Measurements from ENCODE around the gene EXOC4.

The EXOC4 gene

DNA sequence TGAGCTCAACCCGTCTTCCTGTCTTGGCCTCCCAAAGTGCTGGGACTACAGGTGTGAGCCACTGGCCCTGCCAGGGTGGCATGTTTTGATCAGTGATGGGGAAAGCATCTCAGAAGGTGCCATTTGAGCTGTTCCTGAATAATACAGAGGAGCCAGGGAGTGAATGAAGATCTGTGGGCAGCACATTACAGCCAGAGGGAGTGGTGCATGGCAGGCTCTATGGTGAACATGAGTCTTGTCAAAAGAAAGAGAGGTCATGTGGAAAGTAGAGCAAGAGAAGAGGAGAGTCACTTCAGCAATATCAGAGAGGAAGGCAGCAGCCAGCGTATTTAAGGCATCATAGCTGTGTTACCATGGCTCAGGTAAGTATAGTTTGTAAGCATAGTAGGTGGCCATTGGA is 598.5 kb downstream of the EXOC4 start:
- no peak overlapping the region for H3K4me3 ChIP-seq (ENCODE audit: low read depth in 1 of 2, low read length in 2 of 2)
- no peak overlapping the region for H3K9ac ChIP-seq (ENCODE audit: low read length)
- H3K4me1 ChIP-seq (ENCODE audit: insufficient read depth, low read length): no peaks in the 10 kb centered on the region
- no peaks in the 10 kb centered on the region for H3K27me3 ChIP-seq (ENCODE audit: control insufficient read depth in 1 of 2, insufficient read depth in 2 of 2, low read length in 2 of 2)
- H3K9me3 ChIP-seq (ENCODE audit: low read length): no peaks in the 10 kb centered on the region
- no peaks in the 10 kb centered on the region for H3K36me3 ChIP-seq (ENCODE audit: insufficient read depth, low read length)
- H3K27ac ChIP-seq (ENCODE audit: low read depth, low read length): no peak overlapping the region

DNA sequence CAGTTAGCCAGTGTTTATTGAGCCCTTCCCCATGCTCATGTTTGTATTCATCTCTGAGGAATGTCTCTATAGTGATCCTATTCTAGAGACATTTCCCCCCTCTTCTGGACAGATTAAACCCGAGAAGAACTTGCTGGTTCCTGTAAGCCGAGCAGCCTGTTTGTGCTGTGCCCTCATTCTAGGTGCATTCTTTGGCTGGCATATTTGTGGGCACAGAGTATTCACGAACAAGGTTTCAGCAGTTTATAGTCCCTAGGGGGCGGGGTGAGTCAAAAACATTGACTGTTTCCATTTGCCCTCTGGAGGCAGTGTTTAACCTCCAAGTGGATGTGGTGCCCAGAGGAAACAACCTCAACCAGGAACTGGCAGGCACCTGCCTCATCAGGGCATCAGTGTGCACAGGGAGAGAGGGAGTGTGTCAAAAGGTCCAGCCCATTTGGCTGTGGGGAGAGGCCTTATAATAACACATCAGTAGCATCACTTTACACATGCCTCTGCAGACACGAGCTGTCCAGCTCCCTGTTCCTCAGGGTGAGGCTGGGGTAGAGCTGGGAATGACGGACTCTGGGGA is 600.9 kb downstream of the EXOC4 start:
- no peak overlapping the region for H3K27ac ChIP-seq (ENCODE audit: low read depth, low read length)
- no peak overlapping the region for H3K4me3 ChIP-seq (ENCODE audit: low read depth in 1 of 2, low read length in 2 of 2)
- no peaks in the 10 kb centered on the region for H3K9me3 ChIP-seq (ENCODE audit: low read length)

DNA sequence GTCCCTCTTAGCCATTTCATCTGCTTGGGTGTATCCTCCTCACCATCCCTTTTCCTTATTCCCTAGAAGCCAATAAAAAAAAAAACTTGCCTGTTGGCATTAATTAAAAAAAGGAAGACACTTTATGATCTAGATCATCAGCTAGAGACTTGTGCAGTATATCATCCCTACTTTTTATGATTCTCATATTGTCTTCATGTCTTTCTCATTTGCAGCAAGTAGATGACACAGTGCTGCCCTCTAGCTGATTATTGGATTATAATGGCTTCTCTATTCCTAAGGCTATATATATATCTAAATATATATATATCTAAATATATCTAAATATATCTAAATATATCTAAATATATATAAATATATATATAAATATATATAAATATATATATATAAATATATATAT is 601.9 kb downstream of the EXOC4 start:
- H3K4me1 ChIP-seq (ENCODE audit: insufficient read depth, low read length): peaks cover under 1% of the 10 kb centered on the region
- no peak overlapping the region for H3K4me3 ChIP-seq (ENCODE audit: low read depth in 1 of 2, low read length in 2 of 2)
- no peak overlapping the region for H3K27ac ChIP-seq (ENCODE audit: low read depth, low read length)
- no peaks in the 10 kb centered on the region for H3K36me3 ChIP-seq (ENCODE audit: insufficient read depth, low read length)
- H3K9ac ChIP-seq (ENCODE audit: low read length): no peak overlapping the region
- no peaks in the 10 kb centered on the region for H3K9me3 ChIP-seq (ENCODE audit: low read length)
- no peaks in the 10 kb centered on the region for H3K27me3 ChIP-seq (ENCODE audit: control insufficient read depth in 1 of 2, insufficient read depth in 2 of 2, low read length in 2 of 2)

More for the DNA sequence above, 600.9 kb downstream of the EXOC4 start:
- H3K4me1 ChIP-seq (ENCODE audit: insufficient read depth, low read length): no peaks in the 10 kb centered on the region
- no peaks in the 10 kb centered on the region for H3K27me3 ChIP-seq (ENCODE audit: control insufficient read depth in 1 of 2, insufficient read depth in 2 of 2, low read length in 2 of 2)
- H3K9ac ChIP-seq (ENCODE audit: low read length): no peak overlapping the region
- H3K36me3 ChIP-seq (ENCODE audit: insufficient read depth, low read length): no peaks in the 10 kb centered on the region

DNA sequence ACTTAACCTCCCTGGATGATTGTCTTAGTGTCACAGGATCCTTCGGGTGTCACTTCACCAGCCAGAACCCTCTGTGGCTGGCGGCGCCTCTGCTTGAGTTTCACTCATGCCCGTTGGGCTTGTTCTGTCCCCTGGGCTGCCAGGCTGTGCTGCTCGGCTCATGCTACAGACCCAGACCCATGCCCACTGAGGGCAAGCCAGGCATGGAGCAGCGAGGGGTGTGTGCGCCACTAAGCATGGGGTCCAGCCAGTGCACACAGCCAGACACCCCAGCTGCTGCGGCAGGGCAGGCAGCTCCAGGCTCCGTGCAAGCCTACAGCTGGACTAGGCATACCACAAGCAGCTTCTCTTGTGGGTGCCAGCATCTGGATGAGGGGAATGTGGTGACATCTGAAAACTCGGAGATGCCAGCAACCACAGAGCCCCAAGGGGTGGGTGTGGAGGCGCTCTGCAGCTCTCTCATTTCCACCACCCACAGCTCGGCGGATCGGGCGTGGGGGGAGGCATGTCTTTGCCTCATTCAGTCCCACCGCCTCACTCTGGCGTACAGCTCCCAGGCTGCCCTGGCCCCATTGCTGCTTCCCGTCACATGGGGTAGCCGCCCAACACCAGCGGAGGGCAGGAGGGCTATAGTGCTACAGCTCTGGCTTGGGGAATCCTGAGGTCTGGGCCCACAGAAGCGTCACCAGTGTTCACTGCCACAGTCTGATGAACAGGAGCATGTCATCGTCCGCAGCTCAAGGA is 604.7 kb downstream of the EXOC4 start:
- Histone ChIP-seq H3K9ac (ENCODE audit: low read length) (no peak overlapping the region), H3K36me3 (ENCODE audit: insufficient read depth, low read length) (no peaks in the 10 kb centered on the region), H3K9me3 (ENCODE audit: low read length) (no peaks in the 10 kb centered on the region), H3K27me3 (ENCODE audit: control insufficient read depth in 1 of 2, insufficient read depth in 2 of 2, low read length in 2 of 2) (no peaks in the 10 kb centered on the region), H3K27ac (ENCODE audit: low read depth, low read length) (no peak overlapping the region), H3K4me3 (ENCODE audit: low read depth in 1 of 2, low read length in 2 of 2) (no peak overlapping the region), H3K4me1 (ENCODE audit: insufficient read depth, low read length) (peaks cover 4% of the 10 kb centered on the region)

DNA sequence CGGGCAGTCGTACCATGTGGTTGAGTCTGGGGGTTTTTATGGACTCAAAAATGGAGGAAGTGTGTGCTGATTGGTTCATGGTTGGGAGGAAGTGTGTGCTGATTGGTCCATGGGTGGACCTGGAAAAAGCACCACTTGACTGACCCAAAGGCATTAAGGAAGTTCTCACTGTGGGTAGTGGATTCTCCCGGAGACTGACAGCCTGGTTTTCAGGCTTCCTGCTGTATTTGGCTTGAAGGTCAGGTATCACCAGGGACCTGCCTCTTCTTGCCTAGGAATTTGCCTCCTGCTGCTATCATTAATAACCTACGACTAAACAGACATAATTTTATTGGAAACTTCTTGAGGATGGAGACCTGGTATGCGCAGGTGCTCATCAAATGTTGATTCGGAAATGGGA is 605.4 kb downstream of the EXOC4 start:
- H3K4me3 ChIP-seq (ENCODE audit: low read depth in 1 of 2, low read length in 2 of 2): no peak overlapping the region
- peaks cover 7% of the 10 kb centered on the region for H3K4me1 ChIP-seq (ENCODE audit: insufficient read depth, low read length)
- H3K9me3 ChIP-seq (ENCODE audit: low read length): no peaks in the 10 kb centered on the region
- no peak overlapping the region for H3K9ac ChIP-seq (ENCODE audit: low read length)
- H3K36me3 ChIP-seq (ENCODE audit: insufficient read depth, low read length): no peaks in the 10 kb centered on the region
- H3K27me3 ChIP-seq (ENCODE audit: control insufficient read depth in 1 of 2, insufficient read depth in 2 of 2, low read length in 2 of 2): no peaks in the 10 kb centered on the region
- H3K27ac ChIP-seq (ENCODE audit: low read depth, low read length): no peak overlapping the region

DNA sequence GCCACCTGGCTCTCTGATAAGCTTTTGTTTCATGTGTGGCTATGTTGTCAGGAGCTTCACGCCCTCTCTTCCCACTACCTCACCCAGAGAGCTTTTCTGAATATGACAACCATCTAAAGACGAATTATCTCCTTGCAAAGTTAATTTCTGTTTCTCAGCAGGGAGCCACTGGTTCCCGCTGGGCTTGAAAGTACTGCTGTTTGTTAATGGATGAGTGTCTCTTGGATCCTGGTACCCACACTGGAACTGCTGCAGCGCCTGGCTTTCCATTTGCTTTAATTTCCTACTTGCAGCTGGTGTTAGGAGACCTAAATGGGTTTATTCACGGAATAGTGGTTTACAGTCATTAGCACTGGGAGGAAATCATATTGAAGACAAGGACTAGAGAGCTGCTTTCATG is 606.4 kb downstream of the EXOC4 start:
- no peak overlapping the region for H3K27ac ChIP-seq (ENCODE audit: low read depth, low read length)
- H3K9me3 ChIP-seq (ENCODE audit: low read length): no peaks in the 10 kb centered on the region
- no peak overlapping the region for H3K9ac ChIP-seq (ENCODE audit: low read length)
- H3K4me1 ChIP-seq (ENCODE audit: insufficient read depth, low read length): peaks cover 12% of the 10 kb centered on the region
- H3K36me3 ChIP-seq (ENCODE audit: insufficient read depth, low read length): no peaks in the 10 kb centered on the region
- H3K27me3 ChIP-seq (ENCODE audit: control insufficient read depth in 1 of 2, insufficient read depth in 2 of 2, low read length in 2 of 2): no peaks in the 10 kb centered on the region
- no peak overlapping the region for H3K4me3 ChIP-seq (ENCODE audit: low read depth in 1 of 2, low read length in 2 of 2)

DNA sequence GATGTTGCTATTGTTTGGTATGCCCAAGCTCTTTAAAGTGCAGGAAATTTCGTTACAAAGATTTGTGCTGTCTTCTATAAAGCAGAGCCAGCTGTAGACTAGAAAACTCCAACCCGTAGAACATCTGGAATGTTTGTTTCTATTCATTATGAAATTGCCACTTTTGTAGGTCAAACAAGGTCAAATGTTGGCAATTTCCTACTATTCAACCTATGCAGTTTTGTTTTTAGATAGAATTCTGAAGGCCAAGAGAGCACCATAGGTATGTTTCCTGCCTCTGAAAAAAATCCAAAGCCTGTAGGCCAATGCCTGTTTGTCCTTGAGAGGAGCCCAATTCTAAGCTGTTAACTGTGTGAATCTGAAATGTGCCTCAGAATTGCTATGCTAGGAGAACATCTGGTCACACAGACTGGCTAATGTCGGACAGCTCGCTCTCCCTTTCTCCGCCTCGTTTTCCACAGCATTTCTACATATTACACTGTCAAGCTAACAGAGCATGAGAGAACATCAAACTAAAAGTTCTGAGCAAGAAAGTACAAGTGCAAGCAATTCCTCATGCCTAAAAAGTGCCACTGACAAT is 607.1 kb downstream of the EXOC4 start:
- no peaks in the 10 kb centered on the region for H3K27me3 ChIP-seq (ENCODE audit: control insufficient read depth in 1 of 2, insufficient read depth in 2 of 2, low read length in 2 of 2)
- H3K9ac ChIP-seq (ENCODE audit: low read length): no peak overlapping the region
- H3K27ac ChIP-seq (ENCODE audit: low read depth, low read length): no peak overlapping the region
- no peaks in the 10 kb centered on the region for H3K9me3 ChIP-seq (ENCODE audit: low read length)
- H3K36me3 ChIP-seq (ENCODE audit: insufficient read depth, low read length): no peaks in the 10 kb centered on the region
- H3K4me1 ChIP-seq (ENCODE audit: insufficient read depth, low read length): peaks cover 12% of the 10 kb centered on the region
- no peak overlapping the region for H3K4me3 ChIP-seq (ENCODE audit: low read depth in 1 of 2, low read length in 2 of 2)

DNA sequence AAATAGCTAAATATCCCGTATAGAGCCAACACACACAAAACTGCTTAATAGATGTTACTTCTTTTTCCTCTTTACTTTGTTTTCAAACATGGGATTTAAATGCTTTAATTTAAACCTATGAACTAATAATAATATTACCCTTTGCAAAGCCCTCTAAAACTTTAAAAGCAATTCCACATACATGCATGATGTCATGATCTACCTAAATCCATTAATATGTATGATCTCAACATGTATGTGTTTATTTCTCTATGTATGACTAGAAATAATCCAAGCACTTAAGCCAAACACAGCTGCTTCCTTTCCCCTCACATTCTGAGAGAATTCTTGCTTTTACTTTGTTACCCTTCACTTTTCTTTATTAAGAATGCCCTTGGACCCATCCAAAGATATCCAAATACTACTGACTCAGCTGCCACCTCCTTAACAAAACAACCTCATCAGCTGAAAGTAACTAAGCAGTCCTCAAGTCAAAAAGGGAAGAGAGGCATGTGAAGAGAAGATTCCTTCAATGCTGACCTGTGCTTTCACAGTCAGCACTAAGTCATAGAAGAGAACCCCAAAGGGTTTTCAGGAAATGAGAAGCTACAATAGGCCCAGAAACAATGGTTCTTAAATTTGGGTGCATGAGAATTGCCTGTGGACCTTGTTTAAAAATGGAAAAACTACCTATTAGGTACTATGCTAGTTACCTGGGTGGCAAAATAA is 607.9 kb downstream of the EXOC4 start:
- no peak overlapping the region for H3K4me3 ChIP-seq (ENCODE audit: low read depth in 1 of 2, low read length in 2 of 2)
- no peak overlapping the region for H3K27ac ChIP-seq (ENCODE audit: low read depth, low read length)
- H3K27me3 ChIP-seq (ENCODE audit: control insufficient read depth in 1 of 2, insufficient read depth in 2 of 2, low read length in 2 of 2): no peaks in the 10 kb centered on the region
- no peaks in the 10 kb centered on the region for H3K9me3 ChIP-seq (ENCODE audit: low read length)
- H3K4me1 ChIP-seq (ENCODE audit: insufficient read depth, low read length): peaks cover 12% of the 10 kb centered on the region
- no peaks in the 10 kb centered on the region for H3K36me3 ChIP-seq (ENCODE audit: insufficient read depth, low read length)
- H3K9ac ChIP-seq (ENCODE audit: low read length): no peak overlapping the region

DNA sequence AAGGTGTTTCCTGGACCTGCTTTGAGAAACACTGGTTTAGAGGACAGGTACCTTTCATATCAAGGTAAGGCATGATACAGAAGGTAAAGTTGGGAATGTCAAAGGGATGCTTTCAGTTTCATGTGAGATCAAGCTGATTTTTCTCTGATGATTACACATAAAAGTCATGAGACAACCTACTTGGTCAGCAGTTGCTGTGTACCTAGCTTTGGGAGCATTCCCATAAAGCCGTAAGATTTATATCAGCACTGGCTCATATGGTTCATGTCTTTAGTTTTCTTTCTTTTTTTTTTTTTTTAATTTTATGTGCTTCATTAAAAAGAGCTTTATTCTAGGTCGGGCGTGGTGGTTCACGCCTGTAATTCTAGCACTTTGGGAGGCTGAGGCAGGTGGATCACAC is 609.0 kb downstream of the EXOC4 start:
- peaks cover 12% of the 10 kb centered on the region for H3K4me1 ChIP-seq (ENCODE audit: insufficient read depth, low read length)
- H3K4me3 ChIP-seq (ENCODE audit: low read depth in 1 of 2, low read length in 2 of 2): no peak overlapping the region
- no peaks in the 10 kb centered on the region for H3K36me3 ChIP-seq (ENCODE audit: insufficient read depth, low read length)
- H3K9ac ChIP-seq (ENCODE audit: low read length): no peak overlapping the region
- no peaks in the 10 kb centered on the region for H3K27me3 ChIP-seq (ENCODE audit: control insufficient read depth in 1 of 2, insufficient read depth in 2 of 2, low read length in 2 of 2)
- H3K27ac ChIP-seq (ENCODE audit: low read depth, low read length): no peak overlapping the region
- no peaks in the 10 kb centered on the region for H3K9me3 ChIP-seq (ENCODE audit: low read length)

DNA sequence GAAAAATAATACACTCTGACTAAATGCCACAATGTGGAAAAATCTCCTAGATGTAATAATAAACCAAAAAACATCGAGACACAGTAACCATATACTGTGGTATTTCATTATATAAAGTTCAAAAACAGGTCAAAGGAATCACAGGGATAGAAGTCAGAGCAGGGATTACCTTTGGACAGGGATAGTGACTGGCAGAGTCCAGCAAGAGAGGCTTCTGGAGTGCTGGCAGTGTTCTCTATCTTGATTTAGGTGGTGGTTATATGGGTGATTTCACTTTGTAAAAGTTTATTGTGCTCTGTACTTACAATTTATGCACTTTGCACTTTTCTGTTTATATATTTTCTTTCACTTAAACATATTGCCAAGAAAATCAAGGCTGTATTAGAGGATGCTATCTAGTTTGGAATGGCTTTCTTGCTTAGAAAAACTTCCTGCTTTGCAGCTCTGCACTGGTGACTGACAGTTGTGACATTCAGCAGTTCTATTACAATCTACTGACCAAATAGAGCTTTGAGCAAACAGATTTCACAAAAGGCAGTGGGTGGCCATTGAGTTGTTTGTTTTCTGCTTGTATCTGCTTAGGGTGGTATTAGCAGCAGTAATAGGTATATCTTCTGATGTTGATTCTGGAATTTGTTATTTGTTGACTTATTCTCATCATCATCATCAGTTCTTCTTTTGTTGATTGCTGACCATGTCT is 610.6 kb downstream of the EXOC4 start:
- H3K36me3 ChIP-seq (ENCODE audit: insufficient read depth, low read length): no peaks in the 10 kb centered on the region
- H3K4me1 ChIP-seq (ENCODE audit: insufficient read depth, low read length): peaks cover 12% of the 10 kb centered on the region
- no peak overlapping the region for H3K9ac ChIP-seq (ENCODE audit: low read length)
- no peak overlapping the region for H3K4me3 ChIP-seq (ENCODE audit: low read depth in 1 of 2, low read length in 2 of 2)
- no peak overlapping the region for H3K27ac ChIP-seq (ENCODE audit: low read depth, low read length)
- H3K9me3 ChIP-seq (ENCODE audit: low read length): no peaks in the 10 kb centered on the region
- H3K27me3 ChIP-seq (ENCODE audit: control insufficient read depth in 1 of 2, insufficient read depth in 2 of 2, low read length in 2 of 2): no peaks in the 10 kb centered on the region

DNA sequence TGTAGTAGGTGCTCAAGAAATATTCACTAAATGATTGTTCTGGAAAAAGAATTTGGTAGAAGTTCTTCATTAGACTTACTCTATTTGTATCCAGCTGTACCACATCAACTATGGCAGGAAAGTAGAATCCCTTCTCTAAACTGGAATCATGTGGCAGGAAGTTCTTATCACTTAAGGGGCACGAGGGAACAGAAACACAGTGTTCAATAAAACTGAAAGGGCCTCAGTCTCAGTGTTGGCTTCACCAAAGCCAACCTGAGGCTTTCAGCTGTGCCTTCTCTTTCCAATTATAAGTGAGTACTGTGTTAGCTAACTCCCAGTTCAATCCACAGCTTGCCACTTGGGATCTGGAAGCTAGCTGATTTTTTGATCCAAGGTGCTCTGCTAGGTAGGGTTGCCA is 616.7 kb downstream of the EXOC4 start:
- Histone ChIP-seq H3K4me1 (ENCODE audit: insufficient read depth, low read length) (no peaks in the 10 kb centered on the region), H3K9ac (ENCODE audit: low read length) (no peak overlapping the region), H3K36me3 (ENCODE audit: insufficient read depth, low read length) (no peaks in the 10 kb centered on the region), H3K27me3 (ENCODE audit: control insufficient read depth in 1 of 2, insufficient read depth in 2 of 2, low read length in 2 of 2) (no peaks in the 10 kb centered on the region), H3K9me3 (ENCODE audit: low read length) (no peaks in the 10 kb centered on the region), H3K4me3 (ENCODE audit: low read depth in 1 of 2, low read length in 2 of 2) (no peak overlapping the region), H3K27ac (ENCODE audit: low read depth, low read length) (no peak overlapping the region)

Measured in muscle layer of colon (tissue), 2 donors.